Measurements from ENCODE around the gene PRIMA1. TPM values are rescaled to one million over a fixed set of nuclear protein-coding genes. Genes with fewer than 3 reads are reported as not detected.

PRIMA1 gene
- total and polyA plus RNA-seq, 2 donors (not counting 1 experiment from before 2014, with no cell fraction given) = not detected

GRCh38 chr14:93751946-93752655, 36.2 kb downstream of the PRIMA1 start:
- Histone ChIP-seq H3K27ac (ENCODE audit: insufficient read depth, low read length) (no peak overlapping the region), H3K9ac (ENCODE audit: insufficient read depth, low read length) (no peak overlapping the region), H3K27me3 (ENCODE audit: control insufficient read depth, insufficient read depth, low read length) (no peaks in the 10 kb centered on the region), H3K4me2 (ENCODE audit: extremely low read depth, insufficient read depth, low read length) (no peak overlapping the region), H3K9me3 (ENCODE audit: control insufficient read depth, insufficient read depth, low read depth, low read length) (no peaks in the 10 kb centered on the region), H2AFZ (ENCODE audit: low read length) (no peak overlapping the region), H3K79me2 (ENCODE audit: control insufficient read depth, insufficient read depth, low read length) (no peaks in the 10 kb centered on the region), H3K4me3 (replicated peaks in 1 of 4; ENCODE audit: control extremely low read depth in 1 of 4, insufficient read depth in 1 of 4, low read depth in 3 of 4, low read length in 4 of 4) (no peak overlapping the region), H3K4me1 (ENCODE audit: control insufficient read depth, extremely low read depth, insufficient read depth, low read length) (no peaks in the 10 kb centered on the region), H4K20me1 (ENCODE audit: control insufficient read depth, extremely low read depth, insufficient read depth, low read length) (no peaks in the 10 kb centered on the region), H3K36me3 (ENCODE audit: control insufficient read depth, insufficient read depth, low read length) (no peaks in the 10 kb centered on the region)
- no peak for DNase-seq (ENCODE audit: low read depth in 2 of 2)
- TF ChIP-seq EZH2 (IDR thresholded peaks at IDR 0.05; ENCODE audit: low read length, missing control alignments) (no peak), CTCF (conservative IDR thresholded peaks at IDR 0.05 in 1 of 2, IDR thresholded peaks at IDR 0.05 in 1 of 2; ENCODE audit: low read depth in 1 of 2, low read length in 2 of 2) (no peak)

GRCh38 chr14:93749076-93749420, 39.2 kb downstream of the PRIMA1 start:
- H4K20me1 ChIP-seq (ENCODE audit: control insufficient read depth, extremely low read depth, insufficient read depth, low read length) = no peaks in the 10 kb centered on the region
- no peak overlapping the region for H3K4me3 ChIP-seq (replicated peaks in 1 of 4; ENCODE audit: control extremely low read depth in 1 of 4, insufficient read depth in 1 of 4, low read depth in 3 of 4, low read length in 4 of 4)
- no peak overlapping the region for H3K27ac ChIP-seq (ENCODE audit: insufficient read depth, low read length)
- H3K36me3 ChIP-seq (ENCODE audit: control insufficient read depth, insufficient read depth, low read length) = no peaks in the 10 kb centered on the region
- no peaks in the 10 kb centered on the region for H3K27me3 ChIP-seq (ENCODE audit: control insufficient read depth, insufficient read depth, low read length)
- no peaks in the 10 kb centered on the region for H3K4me1 ChIP-seq (ENCODE audit: control insufficient read depth, extremely low read depth, insufficient read depth, low read length)
- no peak for TF ChIP-seq EZH2 (IDR thresholded peaks at IDR 0.05; ENCODE audit: low read length, missing control alignments)
- TF ChIP-seq CTCF (conservative IDR thresholded peaks at IDR 0.05 in 1 of 2, IDR thresholded peaks at IDR 0.05 in 1 of 2; ENCODE audit: low read depth in 1 of 2, low read length in 2 of 2) = no peak
- H2AFZ ChIP-seq (ENCODE audit: low read length) = no peak overlapping the region
- H3K9ac ChIP-seq (ENCODE audit: insufficient read depth, low read length) = no peak overlapping the region
- no peaks in the 10 kb centered on the region for H3K79me2 ChIP-seq (ENCODE audit: control insufficient read depth, insufficient read depth, low read length)
- no peak for DNase-seq (ENCODE audit: low read depth in 2 of 2)
- no peak overlapping the region for H3K4me2 ChIP-seq (ENCODE audit: extremely low read depth, insufficient read depth, low read length)
- no peaks in the 10 kb centered on the region for H3K9me3 ChIP-seq (ENCODE audit: control insufficient read depth, insufficient read depth, low read depth, low read length)

- Histone ChIP-seq H3K4me3 (replicated peaks in 1 of 4; ENCODE audit: control extremely low read depth in 1 of 4, insufficient read depth in 1 of 4, low read depth in 3 of 4, low read length in 4 of 4) (no peak overlapping the region), H3K79me2 (ENCODE audit: control insufficient read depth, insufficient read depth, low read length) (no peaks in the 10 kb centered on the region), H2AFZ (ENCODE audit: low read length) (no peak overlapping the region), H3K27me3 (ENCODE audit: control insufficient read depth, insufficient read depth, low read length) (no peaks in the 10 kb centered on the region), H4K20me1 (ENCODE audit: control insufficient read depth, extremely low read depth, insufficient read depth, low read length) (no peaks in the 10 kb centered on the region), H3K36me3 (ENCODE audit: control insufficient read depth, insufficient read depth, low read length) (no peaks in the 10 kb centered on the region), H3K4me2 (ENCODE audit: extremely low read depth, insufficient read depth, low read length) (no peak overlapping the region), H3K27ac (ENCODE audit: insufficient read depth, low read length) (no peak overlapping the region), H3K9ac (ENCODE audit: insufficient read depth, low read length) (no peak overlapping the region), H3K4me1 (ENCODE audit: control insufficient read depth, extremely low read depth, insufficient read depth, low read length) (no peaks in the 10 kb centered on the region), H3K9me3 (ENCODE audit: control insufficient read depth, insufficient read depth, low read depth, low read length) (no peaks in the 10 kb centered on the region)
- TF ChIP-seq CTCF (conservative IDR thresholded peaks at IDR 0.05 in 1 of 2, IDR thresholded peaks at IDR 0.05 in 1 of 2; ENCODE audit: low read depth in 1 of 2, low read length in 2 of 2) = no peak
- DNase-seq (ENCODE audit: low read depth in 2 of 2) = no peak
Measured at GRCh38 chr14:93748208-93749075, 39.8 kb downstream of the PRIMA1 start.

Data from fibroblast of lung (primary cell).